Lower leg skin (tissue), 3 donors: Measurements from ENCODE around the gene P2RY2.

ENCODE experiments used
- CTCF ChIP-seq, 3 donors: fragments of 450-650 bp; IDR thresholded peaks; one replicate each; pipeline ENCODE4 v1.5.1; 2016; ENCODE audit warnings: antibody characterized with exemption in 3 of 3, mild to moderate bottlenecking in 3 of 3, moderate library complexity in 2 of 3
- POLR2A ChIP-seq, 2 donors: fragments of 450-650 bp; IDR thresholded peaks; one replicate each; pipeline ENCODE4 v1.6.1; 2016 to 2017; ENCODE audit warnings: antibody characterized with exemption in 2 of 2, mild to moderate bottlenecking in 1 of 2, moderate library complexity in 1 of 2

DNA sequence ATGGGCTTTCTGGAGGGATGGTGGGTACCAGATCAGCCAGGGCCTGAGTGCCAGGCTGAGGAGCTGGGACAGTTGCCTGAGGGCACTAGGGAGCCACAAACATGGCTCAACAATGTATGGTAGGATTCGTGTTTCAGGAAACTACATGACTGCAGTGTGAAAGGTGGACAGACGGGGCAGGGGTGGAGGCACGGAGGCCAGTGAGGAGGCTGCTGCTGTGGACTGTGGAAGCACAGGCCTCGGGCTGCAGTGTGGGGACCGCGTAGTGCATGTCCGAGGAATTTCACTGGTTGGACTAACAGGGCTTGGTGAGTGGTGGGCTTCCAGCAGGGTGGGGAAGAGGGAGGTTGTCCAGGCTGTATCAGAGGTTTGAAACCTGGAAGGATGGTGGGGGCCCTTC is 7.8 kb downstream of the P2RY2 start:
- no peak for TF ChIP-seq CTCF (IDR thresholded peaks at IDR 0.05)
- no peak for TF ChIP-seq POLR2A (IDR thresholded peaks at IDR 0.05)
